Neuronal stem cell (in vitro differentiated cells): ENCODE data around the gene RBM5.

Experiments used
- DNase-seq: peaks from one replicate; pipeline ENCODE4 v3.0.0-alpha.2; 2013; ENCODE audit warnings: low spot score
- H2AFZ ChIP-seq: one replicate; pipeline ENCODE4 v1.6.1; 2013; ENCODE audit warnings: mild to moderate bottlenecking, low read length, inconsistent platforms
- H2AK5ac ChIP-seq: 2 replicates; pipeline ENCODE4 v1.6.1; 2013; ENCODE audit warnings: low read depth, mild to moderate bottlenecking, inconsistent platforms, low read length, moderate library complexity, mixed read lengths
- H2BK120ac ChIP-seq: 2 replicates; pipeline ENCODE4 v1.6.1; 2013; ENCODE audit warnings: low read depth, mild to moderate bottlenecking, inconsistent platforms, low read length, moderate library complexity, mixed read lengths
- H2BK12ac ChIP-seq: one replicate; pipeline ENCODE4 v1.6.1; 2013; ENCODE audit warnings: low read length, inconsistent platforms
- H2BK15ac ChIP-seq: 2 replicates; pipeline ENCODE4 v1.6.1; 2013; ENCODE audit warnings: mild to moderate bottlenecking, low read length, inconsistent platforms, mixed read lengths
- H2BK5ac ChIP-seq: one replicate; pipeline ENCODE4 v1.6.1; 2013; ENCODE audit warnings: inconsistent platforms, mild to moderate bottlenecking, low read length, moderate library complexity
- H3K14ac ChIP-seq: one replicate; pipeline ENCODE4 v1.6.1; 2013; ENCODE audit warnings: low read length, inconsistent platforms
- H3K18ac ChIP-seq: 2 replicates; pipeline ENCODE4 v1.6.1; 2013; ENCODE audit warnings: low read length, inconsistent platforms
- H3K23ac ChIP-seq: 2 replicates; pipeline ENCODE4 v1.6.1; 2013; ENCODE audit warnings: low read depth, mild to moderate bottlenecking, mixed read lengths, low read length, inconsistent platforms; ENCODE audit not compliant: poor library complexity
- H3K27ac ChIP-seq: replicated peaks from 3 replicates; pipeline ENCODE4 v1.5.1; 2013; ENCODE audit warnings: low read length, inconsistent platforms
- H3K27me3 ChIP-seq, 3 experiments: 2 replicates each; pipeline ENCODE4 v1.6.1; 2013; ENCODE audit warnings: low read length in 3 of 3, mild to moderate bottlenecking in 2 of 3, inconsistent platforms in 1 of 3, low read depth in 1 of 3, mixed read lengths in 1 of 3, moderate library complexity in 1 of 3; ENCODE audit not compliant: control insufficient read depth in 3 of 3, insufficient read depth in 3 of 3
- H3K36me3 ChIP-seq, 2 donors: replicated peaks in 1 of 2; 2 replicates each; pipeline ENCODE4 v1.6.1; 2013; ENCODE audit warnings: low read length in 2 of 2; ENCODE audit not compliant: control insufficient read depth in 2 of 2, insufficient read depth in 2 of 2
- H3K4ac ChIP-seq: 2 replicates; pipeline ENCODE4 v1.6.1; 2013; ENCODE audit warnings: inconsistent platforms, mild to moderate bottlenecking, low read length, moderate library complexity
- H3K4me1 ChIP-seq, 2 donors: 1 replicate in 1 of 2; 2 replicates in 1 of 2; pipeline ENCODE4 v1.6.1; 2013; ENCODE audit warnings: low read length in 2 of 2, low read depth in 1 of 2; ENCODE audit not compliant: control insufficient read depth in 2 of 2, insufficient read depth in 1 of 2
- H3K4me2 ChIP-seq: one replicate; pipeline ENCODE4 v1.6.1; 2013; ENCODE audit warnings: mild to moderate bottlenecking, low read length, inconsistent platforms; ENCODE audit not compliant: insufficient read depth, poor library complexity, severe bottlenecking
- H3K4me3 ChIP-seq, 2 donors: 2 replicates each; pipeline ENCODE4 v1.5.1; 2013; ENCODE audit warnings: low read length in 2 of 2, mild to moderate bottlenecking in 2 of 2, inconsistent platforms in 1 of 2, moderate library complexity in 1 of 2
- H3K79me1 ChIP-seq: one replicate; pipeline ENCODE4 v1.6.1; 2013; ENCODE audit warnings: low read depth, mild to moderate bottlenecking, inconsistent platforms, low read length, moderate library complexity
- H3K9ac ChIP-seq: one replicate; pipeline ENCODE4 v1.6.1; 2013; ENCODE audit warnings: mild to moderate bottlenecking, low read depth, low read length, inconsistent platforms; ENCODE audit not compliant: poor library complexity
- H3K9me3 ChIP-seq, 2 donors: replicated peaks in 1 of 2; 2 replicates each; pipeline versions ENCODE3 to v1.6.1; 2013; ENCODE audit warnings: low read length in 2 of 2, mild to moderate bottlenecking in 2 of 2, inconsistent platforms in 1 of 2, low read depth in 1 of 2, mixed read lengths in 1 of 2, moderate library complexity in 1 of 2; ENCODE audit not compliant: control insufficient read depth in 2 of 2, insufficient read depth in 1 of 2
- H4K8ac ChIP-seq: one replicate; pipeline ENCODE4 v1.6.1; 2013; ENCODE audit warnings: low read depth, mild to moderate bottlenecking, inconsistent platforms, low read length, moderate library complexity
- H4K91ac ChIP-seq: one replicate; pipeline ENCODE4 v1.6.1; 2013; ENCODE audit warnings: low read length, low read depth, mild to moderate bottlenecking, inconsistent platforms; ENCODE audit not compliant: poor library complexity
- WGBS, 2 donors: extraction: QIAGEN DNeasy Blood & Tissue Kit; methylation state at CpG; one replicate each; pipeline ENCODE4 v1.1.7; 2013; ENCODE audit warnings: missing lambda C conversion rate in 2 of 2, mixed read lengths in 1 of 2; ENCODE audit not compliant: insufficient read length in 2 of 2, insufficient replicate concordance in 1 of 2; ENCODE audit errors: extremely low coverage in 2 of 2; 5-methylcytosine and 5-hydroxymethylcytosine counted together

Gene RBM5

GRCh38 chr3:50127251-50127691 is 38.6 kb downstream of the RBM5 start:
- Histone ChIP-seq H3K4me2 (no peak overlapping the region), H2BK5ac (peak overlapping the region; percentile 97), H4K91ac (peak overlapping the region; percentile 56), H3K79me1 (no peaks in the 10 kb centered on the region), H3K27me3 (peaks cover 0 to 4% (median 0%) of the 10 kb centered on the region in 3 experiments), H3K23ac (no peak overlapping the region), H3K4me1 (peaks cover 24 to 32% of the 10 kb centered on the region in 2 donors), H4K8ac (no peak overlapping the region), H3K4me3 (no peak overlapping the region), H3K36me3 (no peaks in the 10 kb centered on the region), H2AFZ (peak overlapping the region; percentile 82), H3K9ac (no peak overlapping the region), H2AK5ac (peak overlapping the region; percentile 99), H3K14ac (no peak overlapping the region), H2BK15ac (peak overlapping the region; percentile 80), H2BK12ac (no peak overlapping the region), H3K27ac (no peak overlapping the region), H3K9me3 (no peaks in the 10 kb centered on the region), H2BK120ac (no peak overlapping the region), H3K18ac (peak overlapping the region; percentile 73), H3K4ac (no peak overlapping the region)
- WGBS, 2 donors: no CpG with 5 or more reads among the region's 8 CpGs
- no peak for DNase-seq

GRCh38 chr3:50128001-50128400 is 39.3 kb downstream of the RBM5 start:
- H2BK5ac ChIP-seq: no peak overlapping the region
- H3K36me3 ChIP-seq: no peaks in the 10 kb centered on the region
- DNase-seq: no peak
- WGBS, 2 donors: no CpG with 5 or more reads among the region's 4 CpGs
- H3K79me1 ChIP-seq: no peaks in the 10 kb centered on the region
- no peaks in the 10 kb centered on the region for H3K9me3 ChIP-seq
- H2BK120ac ChIP-seq: no peak overlapping the region
- H2AFZ ChIP-seq: no peak overlapping the region
- H4K8ac ChIP-seq: no peak overlapping the region
- no peak overlapping the region for H4K91ac ChIP-seq
- peak overlapping the region; percentile 99 for H2BK12ac ChIP-seq
- H3K27me3 ChIP-seq: peaks cover 0 to 4% (median 0%) of the 10 kb centered on the region in 3 experiments
- peak overlapping the region; percentile 59 for H3K23ac ChIP-seq
- H2AK5ac ChIP-seq: peak overlapping the region; percentile 99
- H3K4ac ChIP-seq: peak overlapping the region; percentile 78
- H3K4me1 ChIP-seq: peaks cover 24 to 37% of the 10 kb centered on the region in 2 donors
- H3K27ac ChIP-seq: no peak overlapping the region
- no peak overlapping the region for H3K9ac ChIP-seq
- no peak overlapping the region for H3K14ac ChIP-seq
- no peak overlapping the region for H3K4me3 ChIP-seq
- H3K18ac ChIP-seq: peak overlapping the region; percentile 91
- H2BK15ac ChIP-seq: peak overlapping the region; percentile 91
- H3K4me2 ChIP-seq: no peak overlapping the region

DNA sequence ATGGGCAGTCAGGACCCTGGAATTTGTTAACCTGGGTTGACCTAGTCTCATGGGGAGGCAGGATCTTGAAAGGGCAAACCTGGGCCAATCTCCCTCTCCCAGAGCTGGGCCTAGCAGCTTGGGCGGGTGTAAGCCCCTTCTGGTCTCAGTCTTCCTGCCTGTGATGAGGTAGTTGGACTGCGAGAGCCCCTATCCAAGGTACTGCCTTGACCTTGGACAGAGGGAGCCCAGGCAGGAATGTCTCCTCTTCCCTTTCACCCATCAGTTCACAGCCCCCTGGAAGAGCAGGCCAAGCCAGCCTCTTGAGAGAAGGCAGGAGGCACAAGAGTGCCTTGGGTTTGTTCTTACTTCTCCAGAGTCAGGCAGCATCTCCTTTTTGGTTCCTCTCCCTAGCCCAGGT is 41.7 kb downstream of the RBM5 start:
- no peak overlapping the region for H2BK15ac ChIP-seq
- no peak overlapping the region for H3K4ac ChIP-seq
- H2BK120ac ChIP-seq: no peak overlapping the region
- H3K9me3 ChIP-seq: no peaks in the 10 kb centered on the region
- no peak overlapping the region for H2BK5ac ChIP-seq
- H3K4me3 ChIP-seq: no peak overlapping the region
- H3K23ac ChIP-seq: no peak overlapping the region
- no peak overlapping the region for H4K91ac ChIP-seq
- peaks cover 0 to 11% (median 0%) of the 10 kb centered on the region in 3 experiments for H3K27me3 ChIP-seq
- DNase-seq: no peak
- no peak overlapping the region for H3K4me2 ChIP-seq
- H4K8ac ChIP-seq: no peak overlapping the region
- H3K18ac ChIP-seq: peak overlapping the region; percentile 4
- H2AK5ac ChIP-seq: peak overlapping the region; percentile 53
- WGBS, 2 donors: no CpG with 5 or more reads among the region's 2 CpGs
- no peaks in the 10 kb centered on the region for H3K36me3 ChIP-seq
- H3K9ac ChIP-seq: no peak overlapping the region
- no peaks in the 10 kb centered on the region for H3K79me1 ChIP-seq
- no peak overlapping the region for H3K14ac ChIP-seq
- H3K4me1 ChIP-seq: peaks cover 15 to 23% of the 10 kb centered on the region in 2 donors
- H2BK12ac ChIP-seq: no peak overlapping the region
- H3K27ac ChIP-seq: no peak overlapping the region
- no peak overlapping the region for H2AFZ ChIP-seq

DNA sequence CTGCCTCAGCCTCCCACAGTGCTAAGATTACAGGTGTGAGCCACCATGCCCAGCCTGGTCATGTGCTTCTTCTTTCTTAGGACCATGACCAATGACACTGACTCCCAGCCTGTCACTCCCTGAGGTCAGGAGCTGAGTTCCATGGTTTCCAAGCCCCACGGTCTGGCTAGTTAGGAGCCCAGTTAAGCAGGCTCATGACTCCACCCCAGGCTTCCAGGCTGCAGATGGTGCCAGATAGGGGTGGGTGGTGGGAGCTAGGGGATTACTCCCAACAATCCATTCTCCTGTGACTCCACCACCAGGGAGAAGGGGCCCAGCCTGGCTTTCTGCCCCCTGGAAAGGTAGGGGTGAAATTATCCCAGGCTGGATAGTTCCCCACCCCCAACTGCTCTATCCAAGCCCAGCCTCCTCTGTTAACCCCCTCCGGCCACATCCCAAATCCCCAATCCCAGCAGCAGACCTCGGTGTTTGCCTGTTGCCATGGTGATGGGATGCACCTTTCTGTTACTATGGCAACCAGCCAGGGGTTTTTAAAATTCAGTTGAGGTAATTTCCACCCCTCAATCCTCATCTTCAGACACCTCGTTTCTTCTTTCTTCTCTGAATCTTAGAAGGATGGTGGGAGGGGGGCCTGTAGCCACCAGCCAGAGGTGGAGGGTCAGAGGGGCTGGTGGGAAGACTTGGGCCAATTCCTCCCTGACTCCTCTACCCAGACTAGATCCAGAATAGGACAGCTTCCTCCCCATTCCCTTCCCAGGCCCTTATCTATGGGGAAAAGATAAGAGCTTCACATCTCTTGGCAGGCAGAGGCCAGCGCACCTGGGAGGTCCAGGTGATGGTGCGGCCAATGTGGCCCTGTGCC is 43.9 kb downstream of the RBM5 start:
- Histone ChIP-seq H2BK15ac (peak overlapping the region; percentile 1), H3K4me1 (peaks cover 1 to 18% of the 10 kb centered on the region in 2 donors), H3K4ac (no peak overlapping the region), H2AFZ (no peak overlapping the region), H3K4me2 (no peak overlapping the region), H3K18ac (peak overlapping the region; percentile 68), H2BK5ac (no peak overlapping the region), H3K27me3 (peaks cover 0 to 11% (median 0%) of the 10 kb centered on the region in 3 experiments), H3K36me3 (no peaks in the 10 kb centered on the region), H3K79me1 (no peaks in the 10 kb centered on the region), H2BK120ac (no peak overlapping the region), H2AK5ac (peak overlapping the region; percentile 82), H2BK12ac (no peak overlapping the region), H4K91ac (no peak overlapping the region), H3K9ac (no peak overlapping the region), H3K4me3 (no peak overlapping the region), H3K23ac (no peak overlapping the region), H3K27ac (no peak overlapping the region), H4K8ac (no peak overlapping the region), H3K9me3 (no peaks in the 10 kb centered on the region), H3K14ac (no peak overlapping the region)
- DNase-seq: no peak
- no CpG with 5 or more reads among the region's 6 CpGs for WGBS, 2 donors
